ENCODE measurements around the gene STXBP5. TPM values are rescaled to one million over a fixed set of nuclear protein-coding genes. Genes with fewer than 3 reads are reported as not detected.

Gene STXBP5
- total and polyA plus RNA-seq, 9 of the 15 experiments (the other 6 are each of a cell fraction or from before 2014, with no cell fraction given): 23.3 to 172 (median 71.5) TPM

- peak; percentile 93 for TF ChIP-seq ZBTB7A (IDR thresholded peaks at IDR 0.05; ENCODE audit: borderline replicate concordance, control insufficient read depth, low read depth, low read length)
- TF ChIP-seq ZBTB1 (CRISPR knock-in tag; IDR thresholded peaks at IDR 0.05; ENCODE audit: borderline replicate concordance, low read depth): peak; percentile 95
- no peak for TF ChIP-seq NFIX (CRISPR knock-in tag; IDR thresholded peaks at IDR 0.05; ENCODE audit: low read depth)
- peak; percentile 16 for TF ChIP-seq U2AF1 (optimal IDR thresholded peaks at IDR 0.05; ENCODE audit: low read depth, low read length)
- peak; percentile 9 for TF ChIP-seq L3MBTL2 (IDR thresholded peaks at IDR 0.05)
- TF ChIP-seq ZBTB9 (CRISPR knock-in tag; IDR thresholded peaks at IDR 0.05): 0 out of 2 replicates have a peak, but pooled peaks have one; percentile 20
- peak; percentile 50 for TF ChIP-seq FIP1L1 (IDR thresholded peaks at IDR 0.05; ENCODE audit: low read depth, low read length, poor library complexity, severe bottlenecking)
- peak; percentile 70 for TF ChIP-seq MEIS2 (IDR thresholded peaks at IDR 0.05; ENCODE audit: partially characterized antibody)
- TF ChIP-seq E2F5 (CRISPR knock-in tag; IDR thresholded peaks at IDR 0.05): 0 out of 2 replicates have a peak, but pooled peaks have one; percentile 42
- 0 out of 2 replicates have a peak, but pooled peaks have one; percentile 28 for TF ChIP-seq NBN (IDR thresholded peaks at IDR 0.05; ENCODE audit: low read depth)
- peak; percentile 20 for TF ChIP-seq BRD9 (IDR thresholded peaks at IDR 0.05; ENCODE audit: low read depth, partially characterized antibody)
- TF ChIP-seq MECOM (CRISPR knock-in tag; IDR thresholded peaks at IDR 0.05): no peak
- 0 out of 2 replicates have a peak, but pooled peaks have one; percentile 78 for TF ChIP-seq ZBTB26 (CRISPR knock-in tag; IDR thresholded peaks at IDR 0.05)
- peak; percentile 81 for TF ChIP-seq GATAD2B (IDR thresholded peaks at IDR 0.05; ENCODE audit: borderline replicate concordance)
- no peak for TF ChIP-seq HDAC8 (tag; IDR thresholded peaks at IDR 0.05)
- TF ChIP-seq CXXC5 (CRISPR knock-in tag; IDR thresholded peaks at IDR 0.05): peak; percentile 74
- TF ChIP-seq ZNF57 (CRISPR knock-in tag; IDR thresholded peaks at IDR 0.05): no peak
- peak; percentile 83; the same call in 1 of the 2 replicates for TF ChIP-seq BRD4 (IDR thresholded peaks at IDR 0.05)
- TF ChIP-seq MAZ (CRISPR knock-in tag; conservative IDR thresholded peaks at IDR 0.05 in 1 of 2, IDR thresholded peaks at IDR 0.05 in 1 of 2): peak; percentile 37 to 77
- peak; percentile 95 for TF ChIP-seq VEZF1 (CRISPR knock-in tag; IDR thresholded peaks at IDR 0.05)
- TF ChIP-seq ARNT (IDR thresholded peaks at IDR 0.05): 0 out of 4 replicates have a peak, but pooled peaks have one; percentile 13 to 28
- TF ChIP-seq JUN (IDR thresholded peaks at IDR 0.05; ENCODE audit: borderline replicate concordance, low read depth, low read length): no peak
- TF ChIP-seq JUN (CRISPR knock-in tag; IDR thresholded peaks at IDR 0.05; ENCODE audit: borderline replicate concordance): peak; percentile 37
Measured at GRCh38 chr6:147203311-147204059, 732 bp upstream of the STXBP5 start (continued).

Data from K562 (cell line).